GM19324 (cell line): ENCODE data around the gene IFITM5.
A peak's percentile ranks its signal among the peaks of the same experiment; 100 is the strongest.

Source experiments
- ATAC-seq: cut with Tn5 transposase; IDR thresholded peaks from one replicate; pipeline ENCODE4 v1.9.1; 2021; ENCODE audit warnings: mild to moderate bottlenecking, moderate library complexity; ENCODE audit not compliant: unreplicated experiment, low FRiP score

Gene IFITM5

GRCh38 chr11:271319-271715, 28.0 kb downstream of the IFITM5 start:
- no peak for ATAC-seq

GRCh38 chr11:270451-271318, 28.6 kb downstream of the IFITM5 start:
- no peak for ATAC-seq

- peak; percentile 77 for ATAC-seq
Measured at GRCh38 chr11:269146-269890, 30.0 kb downstream of the IFITM5 start.

- ATAC-seq: peak; percentile 57
Measured at GRCh38 chr11:268716-269145, 30.6 kb downstream of the IFITM5 start.

GRCh38 chr11:267491-267994, 31.8 kb downstream of the IFITM5 start:
- ATAC-seq: no peak

- no peak for ATAC-seq
Measured at GRCh38 chr11:266676-267439, 32.5 kb downstream of the IFITM5 start.

- no peak for ATAC-seq
Measured at GRCh38 chr11:261624-262023, 37.7 kb downstream of the IFITM5 start.

GRCh38 chr11:259413-259812, 39.9 kb downstream of the IFITM5 start:
- no peak for ATAC-seq

- no peak for ATAC-seq
Measured at GRCh38 chr11:257766-258493, 41.4 kb downstream of the IFITM5 start.

GRCh38 chr11:256952-257737, 42.2 kb downstream of the IFITM5 start:
- ATAC-seq: no peak

- no peak for ATAC-seq
Measured at GRCh38 chr11:255816-256215, 43.5 kb downstream of the IFITM5 start.

- no peak for ATAC-seq
Measured at GRCh38 chr11:255176-255575, 44.1 kb downstream of the IFITM5 start.

- no peak for ATAC-seq
Measured at GRCh38 chr11:253886-254270, 45.4 kb downstream of the IFITM5 start.

- ATAC-seq: no peak
Measured at GRCh38 chr11:253160-253885, 46.0 kb downstream of the IFITM5 start.

GRCh38 chr11:252666-253065, 46.7 kb downstream of the IFITM5 start:
- no peak for ATAC-seq

- no peak for ATAC-seq
Measured at GRCh38 chr11:251550-251949, 47.8 kb downstream of the IFITM5 start.

GRCh38 chr11:250740-251299, 48.5 kb downstream of the IFITM5 start:
- ATAC-seq: no peak

- ATAC-seq: no peak
Measured at GRCh38 chr11:250274-250673, 49.1 kb downstream of the IFITM5 start.
